Left colon (tissue), 2 donors: ENCODE measurements around the gene LZTFL1. TPM values are rescaled to one million over a fixed set of nuclear protein-coding genes. Genes with fewer than 3 reads are reported as not detected.

Experiments used
- ATAC-seq: fragments of 200-7000 bp; cut with Tn5 transposase; one replicate; pipeline ENCODE4 v1.9.1; 2020; ENCODE audit warnings: mild to moderate bottlenecking, moderate library complexity
- DNase-seq, 2 donors: peaks; one replicate each; pipeline ENCODE4 v3.0.0-alpha.2; 2020
- intact Hi-C, 2 donors: fragments of 100-400 bp; cut with DNase I in 1 of 2; cut with micrococcal nuclease in 1 of 2; formaldehyde crosslinking; loops; one replicate each; pipeline versions ENCODE4 v1.11.2 to v1.14.0; 2022; cut with DNase I, micrococcal nuclease
- total RNA-seq, 2 donors: library from RNA; stranded (reverse); fragmentation: NEBNext Ultra II Directional; extraction: Animal tissue kit (Norgen Biotek cat#: 25700); gene quantifications; one replicate each; pipeline ENCODE4 v1.2.1, GENCODE V29; 2021
- donor health status: DM: no; HTN: no; CAD: no.
- donor health status: DM: yes; HTN: yes; CAD: no.

Gene LZTFL1
- total RNA-seq, 2 donors from 2014 or later, result 9.8 to 11.2 TPM

- no peak for DNase-seq
- intact Hi-C loops, result no loop called here
- peak; percentile 53 for ATAC-seq
Observed at GRCh38 chr3:45821127-45821526, 20.8 kb downstream of the LZTFL1 start.

- ATAC-seq (no peak), DNase-seq (no peak)
- intact Hi-C loops, result no loop called here
Observed at GRCh38 chr3:45819543-45819942, 22.4 kb downstream of the LZTFL1 start.

- peak; percentile 87 for ATAC-seq
- DNase-seq, result peak in 1 of 2 donors; percentile 36
- intact Hi-C loops, result no loop called here
Observed at GRCh38 chr3:45817831-45818522, 23.9 kb downstream of the LZTFL1 start.

GRCh38 chr3:45816544-45816943 is 25.4 kb downstream of the LZTFL1 start:
- intact Hi-C loops, result no loop called here
- DNase-seq (no peak), ATAC-seq (no peak)

GRCh38 chr3:45814322-45814721 is 27.6 kb downstream of the LZTFL1 start:
- DNase-seq (no peak), ATAC-seq (no peak)
- intact Hi-C loops, result no loop called here

GRCh38 chr3:45807681-45808540 is 34.0 kb downstream of the LZTFL1 start:
- DNase-seq (no peak), ATAC-seq (no peak)
- intact Hi-C loops, result no loop called here

- intact Hi-C loops, result no loop called here
- ATAC-seq, result no peak
- DNase-seq, result no peak
Observed at GRCh38 chr3:45807133-45807532, 34.8 kb downstream of the LZTFL1 start.

GRCh38 chr3:45806072-45806471 is 35.8 kb downstream of the LZTFL1 start:
- intact Hi-C loops, result no loop called here

GRCh38 chr3:45803252-45803935 is 38.5 kb downstream of the LZTFL1 start:
- DNase-seq, result no peak
- no peak for ATAC-seq

More at GRCh38 chr3:45806072-45806471, 35.8 kb downstream of the LZTFL1 start:
- ATAC-seq (no peak), DNase-seq (no peak)

GRCh38 chr3:45802146-45802545 is 39.8 kb downstream of the LZTFL1 start:
- intact Hi-C loops, result no loop called here
- ATAC-seq (no peak), DNase-seq (no peak)

More at GRCh38 chr3:45803252-45803935, 38.5 kb downstream of the LZTFL1 start:
- intact Hi-C loops, result no loop called here

GRCh38 chr3:45800611-45801010 is 41.3 kb downstream of the LZTFL1 start:
- intact Hi-C loops, result no loop called here
- DNase-seq (peak in 1 of 2 donors; percentile 44), ATAC-seq (peak; percentile 74)

- intact Hi-C loops, result no loop called here
- no peak for DNase-seq
- no peak for ATAC-seq
Observed at GRCh38 chr3:45799586-45799985, 42.3 kb downstream of the LZTFL1 start.

GRCh38 chr3:45798034-45798433 is 43.9 kb downstream of the LZTFL1 start:
- ATAC-seq, result no peak
- DNase-seq, result no peak
- intact Hi-C loops, result no loop called here

- no peak for DNase-seq
- no peak for ATAC-seq
- intact Hi-C loops, result no loop called here
Observed at GRCh38 chr3:45796902-45797637, 44.8 kb downstream of the LZTFL1 start.

- ATAC-seq (peak; percentile 81), DNase-seq (peak; percentile 53 to 72)
- intact Hi-C loops, result no loop called here
Observed at GRCh38 chr3:45795882-45796765, 45.8 kb downstream of the LZTFL1 start, which contains the start of gene SLC6A20. TSS of gene SLC6A20 (minus strand) at chr3:45796536. CDS start at chr3:45796419, 117 bp downstream.

- intact Hi-C loops, result no loop called here
- DNase-seq (no peak), ATAC-seq (no peak)
Observed at GRCh38 chr3:45795509-45795881, 46.4 kb downstream of the LZTFL1 start.

- intact Hi-C loops, result no loop called here
- ATAC-seq, result no peak
- no peak for DNase-seq
Observed at GRCh38 chr3:45794660-45795059, 47.3 kb downstream of the LZTFL1 start.

GRCh38 chr3:45794177-45794560 is 47.8 kb downstream of the LZTFL1 start:
- DNase-seq, result no peak
- ATAC-seq, result no peak
- intact Hi-C loops, result no loop called here
